ENCODE measurements around the gene PSMD4.
A peak's percentile ranks its signal among the peaks of the same experiment; 100 is the strongest.
"Not testable (repeated sequence)": the region's sequence is repeated elsewhere in the genome, so short reads cannot be mapped to it uniquely, and the experiment has no call there.

PSMD4 gene

DNA sequence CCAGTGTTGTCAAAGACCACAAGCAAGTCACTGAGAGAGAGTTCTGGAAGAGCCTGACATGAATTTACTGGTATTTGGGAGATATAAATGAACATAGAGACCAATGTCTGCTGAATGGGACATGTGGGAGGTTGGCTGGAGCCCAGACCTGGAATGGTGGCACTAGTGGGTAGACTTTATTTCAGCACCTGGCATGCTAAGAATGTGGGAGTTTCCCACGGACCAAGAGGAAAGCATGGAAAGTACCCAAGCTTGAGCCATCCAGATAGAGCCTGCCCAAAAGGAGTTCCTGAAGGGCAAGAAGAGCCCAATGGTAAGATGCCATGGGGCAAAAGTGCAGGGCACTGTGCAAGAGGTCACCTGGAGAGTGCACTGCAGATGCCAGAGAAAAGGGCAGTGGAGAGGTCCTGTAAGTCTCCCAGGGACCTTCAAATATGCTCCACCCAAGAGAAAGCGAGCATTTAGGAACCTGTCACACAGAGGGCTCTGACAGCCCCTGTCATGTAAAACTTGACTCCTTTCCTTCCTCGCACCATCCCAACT, 19.5 kb downstream of the PSMD4 start:
- DNase-seq (ENCODE audit: low spot score) = no peak

DNA sequence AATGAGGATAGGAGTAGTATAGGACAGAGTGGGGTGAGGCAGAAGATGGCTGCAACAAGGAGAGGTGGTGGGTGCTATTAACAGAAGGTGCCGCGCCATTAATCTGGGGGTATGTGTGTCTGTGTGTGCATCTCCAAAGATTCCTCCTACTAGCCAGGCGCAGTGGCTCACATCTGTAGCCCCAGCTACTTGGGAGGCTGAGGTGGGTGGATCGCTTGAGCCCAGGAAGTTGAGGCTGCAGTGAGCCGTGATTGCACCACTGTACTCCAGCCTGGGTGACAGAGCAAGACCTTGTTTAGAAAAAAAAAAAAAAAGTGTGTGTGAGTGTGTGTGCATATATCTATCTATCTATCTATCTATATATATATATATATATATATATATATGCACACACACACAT, 20.8 kb downstream of the PSMD4 start:
- not testable (repeated sequence) for DNase-seq (ENCODE audit: low spot score)

DNA sequence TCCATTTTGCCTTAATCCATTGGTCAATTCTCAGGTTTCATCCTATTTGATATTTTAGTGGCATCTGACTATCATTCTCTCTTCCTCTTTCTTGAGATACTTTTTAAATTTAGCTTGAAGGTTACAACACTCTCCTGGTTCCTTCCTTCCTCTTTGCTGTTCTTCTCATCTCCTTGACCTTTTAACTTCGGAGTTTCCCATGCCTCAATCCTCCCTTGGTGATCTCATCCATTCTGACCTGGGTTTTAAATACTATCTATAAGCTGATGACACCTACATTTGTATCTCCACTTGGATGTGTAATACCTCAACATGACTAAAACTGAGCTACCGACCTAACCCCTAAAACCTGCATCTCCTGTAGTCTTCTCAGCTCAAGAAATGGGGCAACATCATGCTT, 22.7 kb downstream of the PSMD4 start:
- no peak for DNase-seq (ENCODE audit: low spot score)

DNA sequence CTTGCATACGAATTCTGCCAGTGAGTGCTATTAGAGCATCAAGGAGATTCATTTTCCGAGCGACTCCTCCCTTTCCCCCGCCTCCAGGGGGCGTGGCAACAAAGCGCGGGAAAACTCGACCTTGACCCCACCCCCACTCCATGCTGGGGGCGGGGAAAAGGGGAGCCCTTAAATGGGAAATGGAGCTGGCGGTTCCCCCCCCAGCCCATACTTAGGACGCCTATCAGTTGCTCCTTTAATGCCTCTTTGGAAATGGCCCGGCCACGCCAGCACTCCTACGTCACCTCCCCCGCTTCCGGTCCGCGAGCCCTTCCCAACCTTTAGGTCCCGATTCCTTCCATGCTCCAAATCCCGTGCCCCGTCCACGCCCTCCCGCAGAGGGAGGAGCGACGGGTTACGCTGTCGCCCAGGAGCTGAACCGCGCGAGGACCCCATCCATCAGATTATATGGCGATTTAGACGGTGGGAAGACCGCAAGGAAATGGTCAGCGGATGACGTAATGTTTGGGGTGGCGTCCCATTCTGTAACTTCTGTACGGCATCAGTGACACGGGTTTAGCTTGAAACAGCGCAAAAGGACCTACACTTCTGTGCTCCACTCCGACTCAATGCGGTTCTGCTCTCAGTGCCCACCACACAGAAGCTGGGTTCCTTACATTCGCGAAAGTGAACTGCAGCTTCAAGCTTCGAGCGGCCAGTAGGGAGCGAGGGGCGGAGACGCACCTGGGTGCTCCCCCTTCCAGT, 26.9 kb downstream of the PSMD4 start:
- DNase-seq (ENCODE audit: low spot score) = peak; percentile 96

DNA sequence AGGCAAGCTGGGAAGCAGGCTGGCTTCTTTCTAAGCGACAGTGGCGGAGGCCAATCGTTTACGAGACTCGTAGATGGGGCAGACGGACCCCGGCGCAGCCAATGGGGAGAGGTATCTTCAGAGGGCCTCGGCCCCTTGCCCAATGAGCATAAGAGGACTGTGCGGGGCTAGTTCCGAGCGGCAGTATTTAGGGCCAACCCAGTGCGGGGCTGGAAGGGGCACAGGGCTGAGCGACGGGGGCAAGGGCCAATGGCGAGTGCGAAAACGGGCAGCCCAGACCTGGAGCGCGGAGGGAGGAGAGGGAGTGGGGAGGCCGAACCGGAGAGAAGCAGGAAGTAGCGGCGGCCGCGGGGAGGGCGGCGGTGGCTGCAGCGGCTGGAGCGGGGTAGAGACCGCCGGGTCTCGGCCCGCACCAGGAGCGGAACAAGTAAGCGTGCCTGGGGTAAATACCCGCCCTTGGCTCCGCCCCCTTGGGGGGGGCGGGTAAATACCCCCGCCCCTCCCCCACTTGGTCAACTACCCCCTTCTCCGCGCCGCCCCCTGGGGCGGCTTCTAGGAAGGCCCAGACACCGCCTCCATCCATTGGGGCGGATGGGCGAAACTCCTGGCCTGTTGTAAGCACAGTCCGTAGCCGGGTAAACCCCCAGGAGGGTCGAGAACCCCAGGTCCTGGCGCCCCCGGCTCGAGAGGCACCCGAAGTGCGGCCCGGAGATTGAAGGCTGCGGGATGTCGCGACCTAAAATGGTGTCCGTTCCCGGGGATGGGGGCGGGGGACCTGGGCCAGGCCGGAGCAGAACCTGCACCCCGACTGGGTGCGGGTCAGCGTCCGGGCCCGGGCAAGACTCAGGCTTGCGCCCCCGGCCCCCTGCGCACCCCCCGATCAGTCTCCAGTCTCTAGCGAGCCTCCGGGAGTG, 27.7 kb downstream of the PSMD4 start, which contains the start of gene ZNF687:
Gene ZNF687, plus strand, starts transcription at position 331 of the 914 bp plus-strand sequence. CDS start 3,993 bp downstream, outside the sequence.
- peak; percentile 100 for DNase-seq (ENCODE audit: low spot score)

DNA sequence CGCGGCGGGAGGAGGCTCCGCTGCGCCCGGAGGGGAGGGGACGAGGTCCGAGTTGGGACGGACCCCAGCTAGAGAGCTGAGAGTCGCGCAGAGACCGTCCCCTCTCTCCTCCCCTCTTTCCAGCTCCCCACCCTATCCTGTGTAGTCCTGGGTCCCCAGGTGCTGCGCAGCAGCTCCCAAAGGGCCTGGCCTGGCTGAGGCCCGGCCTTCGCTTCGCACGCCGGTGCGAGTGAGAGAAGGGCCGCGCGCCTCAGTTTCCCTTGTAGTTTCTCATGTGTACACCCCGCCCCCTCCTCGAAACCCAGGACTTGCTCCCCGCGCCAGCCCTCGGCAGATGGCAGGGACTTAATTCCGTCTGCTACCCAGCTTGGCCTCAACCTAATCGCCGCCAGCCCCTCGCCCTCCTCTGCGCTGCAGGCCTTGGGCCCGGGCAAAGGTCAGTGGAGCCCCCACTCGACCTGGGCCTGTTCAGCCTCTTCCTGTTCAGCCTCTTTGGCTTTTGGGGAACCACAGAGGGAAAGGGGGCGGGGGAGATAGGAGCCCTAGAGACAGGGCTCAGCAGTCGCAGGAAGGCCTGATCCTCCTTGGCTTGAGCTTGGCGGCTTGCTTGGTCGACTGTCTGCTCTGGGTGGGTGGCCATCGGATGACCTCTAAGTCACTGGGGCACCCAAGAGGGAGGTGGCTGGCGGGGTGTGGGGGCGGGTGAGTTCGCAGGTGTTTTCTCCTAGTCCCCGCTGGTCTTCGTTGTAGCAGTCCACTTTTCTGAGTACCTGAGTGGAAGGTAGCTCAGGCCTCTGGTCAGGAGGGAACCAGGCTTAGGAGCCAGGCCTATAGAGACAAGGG, 28.6 kb downstream of the PSMD4 start:
- DNase-seq (ENCODE audit: low spot score) = peak; percentile 62

DNA sequence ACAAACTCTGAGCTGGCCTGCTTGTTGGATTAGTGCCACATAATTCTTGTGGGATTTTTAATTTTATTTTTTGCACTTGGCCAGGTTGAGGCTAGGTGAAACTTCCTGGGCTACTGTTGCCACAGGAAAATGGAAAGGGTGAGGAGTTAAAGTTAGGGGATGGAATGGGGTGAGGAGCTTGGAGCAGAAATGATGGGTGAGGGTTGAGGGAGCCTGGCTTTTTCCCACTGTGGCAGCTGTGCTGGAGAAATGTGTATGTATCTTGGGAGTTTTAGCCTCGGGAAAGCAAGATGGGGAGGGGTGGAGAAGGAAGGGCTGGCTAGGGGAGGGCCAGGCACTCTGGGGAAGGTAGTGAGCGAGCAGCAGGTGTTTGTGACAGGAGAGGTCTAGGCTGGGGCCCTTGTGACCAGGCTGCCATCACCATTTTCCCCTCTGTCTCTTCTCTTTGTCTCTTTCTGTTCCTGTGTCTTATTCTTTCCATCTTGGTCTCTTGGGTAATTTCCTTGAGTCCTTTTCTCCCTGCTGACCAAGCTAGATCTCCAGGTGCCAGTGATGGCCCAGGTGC, 29.6 kb downstream of the PSMD4 start:
- no peak for DNase-seq (ENCODE audit: low spot score)

DNA sequence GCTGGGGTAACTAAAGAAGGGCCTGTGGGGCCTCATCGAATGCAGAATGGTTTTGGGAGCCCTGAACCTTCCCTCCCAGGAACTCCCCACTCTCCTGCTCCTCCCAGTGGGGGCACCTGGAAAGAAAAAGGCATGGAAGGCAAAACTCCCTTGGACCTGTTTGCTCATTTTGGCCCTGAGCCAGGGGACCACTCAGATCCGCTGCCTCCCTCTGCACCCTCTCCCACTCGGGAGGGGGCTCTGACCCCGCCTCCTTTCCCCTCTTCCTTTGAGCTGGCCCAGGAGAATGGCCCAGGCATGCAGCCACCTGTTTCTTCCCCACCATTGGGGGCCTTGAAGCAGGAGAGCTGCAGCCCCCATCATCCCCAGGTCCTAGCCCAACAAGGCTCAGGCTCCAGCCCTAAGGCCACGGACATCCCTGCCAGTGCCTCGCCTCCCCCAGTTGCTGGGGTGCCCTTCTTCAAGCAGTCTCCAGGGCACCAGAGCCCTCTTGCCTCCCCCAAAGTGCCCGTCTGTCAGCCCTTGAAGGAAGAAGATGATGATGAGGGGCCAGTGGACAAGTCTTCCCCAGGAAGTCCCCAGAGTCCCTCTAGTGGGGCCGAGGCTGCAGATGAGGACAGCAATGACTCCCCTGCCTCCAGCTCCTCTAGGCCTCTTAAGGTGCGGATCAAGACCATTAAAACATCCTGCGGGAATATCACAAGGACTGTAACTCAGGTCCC, 32.2 kb downstream of the PSMD4 start:
- DNase-seq (ENCODE audit: low spot score) = no peak

DNA sequence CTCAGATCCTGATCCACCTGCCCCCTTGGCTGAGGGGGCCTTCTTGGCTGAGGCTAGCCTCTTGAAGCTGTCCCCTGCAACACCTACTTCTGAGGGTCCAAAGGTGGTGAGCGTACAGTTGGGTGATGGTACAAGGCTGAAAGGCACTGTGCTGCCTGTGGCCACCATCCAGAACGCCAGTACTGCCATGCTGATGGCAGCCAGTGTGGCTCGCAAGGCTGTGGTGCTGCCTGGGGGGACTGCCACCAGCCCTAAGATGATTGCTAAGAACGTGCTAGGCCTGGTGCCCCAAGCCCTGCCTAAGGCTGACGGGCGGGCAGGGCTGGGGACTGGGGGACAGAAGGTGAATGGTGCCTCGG, 32.8 kb downstream of the PSMD4 start:
- no peak for DNase-seq (ENCODE audit: low spot score)

DNA sequence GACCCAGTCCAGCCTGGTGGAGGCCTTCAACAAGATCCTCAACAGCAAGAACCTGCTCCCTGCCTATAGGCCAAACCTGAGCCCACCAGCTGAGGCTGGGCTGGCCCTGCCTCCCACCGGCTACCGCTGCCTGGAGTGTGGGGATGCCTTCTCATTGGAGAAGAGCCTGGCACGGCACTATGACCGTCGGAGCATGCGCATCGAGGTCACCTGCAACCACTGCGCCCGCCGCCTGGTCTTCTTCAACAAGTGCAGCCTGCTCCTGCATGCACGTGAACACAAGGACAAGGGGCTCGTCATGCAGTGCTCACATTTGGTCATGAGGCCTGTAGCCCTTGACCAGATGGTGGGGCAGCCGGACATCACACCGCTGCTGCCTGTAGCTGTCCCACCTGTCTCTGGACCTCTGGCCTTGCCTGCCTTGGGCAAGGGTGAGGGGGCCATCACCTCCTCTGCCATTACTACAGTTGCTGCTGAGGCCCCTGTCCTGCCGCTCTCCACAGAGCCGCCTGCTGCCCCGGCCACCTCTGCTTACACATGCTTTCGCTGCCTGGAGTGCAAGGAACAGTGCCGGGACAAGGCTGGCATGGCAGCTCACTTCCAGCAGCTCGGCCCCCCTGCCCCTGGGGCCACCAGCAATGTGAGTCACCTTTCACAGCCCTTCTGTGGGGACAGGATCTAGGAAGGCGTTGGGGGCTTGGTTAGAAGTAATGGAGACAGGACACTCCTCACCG, 33.4 kb downstream of the PSMD4 start:
- no peak for DNase-seq (ENCODE audit: low spot score)

DNA sequence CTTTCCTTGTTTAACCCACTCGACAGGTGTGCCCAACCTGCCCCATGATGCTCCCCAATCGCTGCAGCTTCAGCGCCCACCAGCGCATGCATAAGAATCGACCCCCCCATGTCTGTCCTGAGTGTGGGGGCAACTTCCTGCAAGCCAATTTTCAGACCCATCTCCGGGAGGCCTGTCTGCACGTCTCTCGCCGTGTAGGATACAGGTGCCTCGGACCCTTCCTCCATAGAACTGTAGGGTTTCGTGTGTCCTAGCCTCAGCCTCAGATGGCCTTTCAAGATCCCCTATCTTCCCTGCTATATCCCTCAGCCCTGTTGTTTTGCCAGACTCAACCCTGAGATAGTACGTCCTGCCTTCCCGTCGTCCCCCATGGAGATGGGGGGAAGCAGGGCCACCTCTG, 34.0 kb downstream of the PSMD4 start:
- DNase-seq (ENCODE audit: low spot score) = no peak

DNA sequence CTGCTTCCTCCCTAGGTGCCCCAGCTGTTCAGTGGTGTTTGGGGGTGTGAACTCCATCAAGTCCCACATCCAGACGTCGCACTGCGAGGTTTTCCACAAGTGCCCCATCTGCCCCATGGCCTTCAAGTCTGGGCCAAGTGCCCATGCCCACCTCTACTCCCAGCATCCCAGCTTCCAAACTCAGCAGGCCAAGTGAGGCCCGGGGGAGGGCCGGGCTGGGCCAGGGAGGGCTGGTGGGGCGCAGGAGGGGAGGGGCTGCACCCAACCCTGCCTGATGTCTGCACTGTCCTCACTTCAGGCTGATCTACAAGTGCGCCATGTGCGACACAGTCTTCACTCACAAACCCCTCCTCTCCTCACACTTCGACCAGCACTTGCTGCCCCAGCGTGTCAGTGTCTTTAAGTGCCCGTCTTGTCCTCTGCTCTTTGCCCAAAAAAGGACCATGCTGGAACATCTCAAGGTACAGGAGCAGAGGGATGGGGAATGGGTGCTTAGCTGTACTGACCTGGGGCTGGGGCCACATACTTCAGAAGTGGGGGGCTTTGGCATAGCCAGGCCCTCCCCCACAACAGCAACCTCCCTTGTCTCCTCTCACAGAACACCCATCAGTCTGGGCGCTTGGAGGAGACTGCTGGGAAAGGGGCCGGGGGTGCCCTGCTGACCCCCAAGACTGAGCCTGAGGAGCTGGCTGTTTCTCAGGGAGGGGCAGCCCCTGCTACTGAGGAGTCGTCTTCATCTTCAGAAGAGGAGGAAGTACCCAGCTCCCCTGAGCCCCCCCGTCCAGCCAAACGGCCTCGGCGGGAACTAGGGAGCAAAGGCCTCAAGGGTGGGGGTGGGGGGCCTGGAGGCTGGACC, 34.8 kb downstream of the PSMD4 start:
- DNase-seq (ENCODE audit: low spot score) = no peak

DNA sequence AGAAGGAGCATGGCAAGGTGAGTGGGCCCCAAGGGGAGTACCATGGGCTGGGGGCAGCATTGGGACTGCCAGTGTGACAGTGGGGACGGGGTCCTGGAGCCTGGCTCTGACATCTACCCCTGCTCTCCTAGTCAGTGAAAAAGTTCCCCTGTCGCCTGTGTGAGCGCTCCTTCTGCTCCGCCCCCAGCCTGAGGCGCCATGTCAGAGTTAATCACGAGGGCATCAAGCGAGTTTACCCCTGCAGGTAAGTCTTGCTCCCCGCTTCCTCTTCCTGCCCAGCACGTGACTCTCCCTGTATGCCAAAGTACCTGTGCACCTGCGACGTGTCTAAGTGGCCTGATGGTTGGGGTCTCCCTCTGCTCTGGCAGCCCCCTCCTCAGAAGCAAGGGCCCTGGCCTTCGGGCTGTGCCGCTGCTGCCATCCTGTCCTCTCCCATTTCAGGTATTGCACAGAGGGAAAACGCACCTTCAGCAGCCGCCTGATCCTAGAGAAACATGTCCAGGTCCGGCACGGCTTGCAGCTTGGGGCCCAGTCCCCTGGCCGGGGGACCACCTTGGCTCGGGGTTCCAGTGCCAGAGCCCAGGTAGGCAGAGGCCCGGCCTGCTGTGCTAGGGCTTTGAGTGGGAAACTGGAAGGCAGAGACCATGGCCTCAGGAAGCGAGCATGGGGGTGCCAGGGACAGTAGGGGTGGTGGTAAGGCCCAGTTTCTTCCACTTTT, 35.6 kb downstream of the PSMD4 start:
- DNase-seq (ENCODE audit: low spot score) = no peak

DNA sequence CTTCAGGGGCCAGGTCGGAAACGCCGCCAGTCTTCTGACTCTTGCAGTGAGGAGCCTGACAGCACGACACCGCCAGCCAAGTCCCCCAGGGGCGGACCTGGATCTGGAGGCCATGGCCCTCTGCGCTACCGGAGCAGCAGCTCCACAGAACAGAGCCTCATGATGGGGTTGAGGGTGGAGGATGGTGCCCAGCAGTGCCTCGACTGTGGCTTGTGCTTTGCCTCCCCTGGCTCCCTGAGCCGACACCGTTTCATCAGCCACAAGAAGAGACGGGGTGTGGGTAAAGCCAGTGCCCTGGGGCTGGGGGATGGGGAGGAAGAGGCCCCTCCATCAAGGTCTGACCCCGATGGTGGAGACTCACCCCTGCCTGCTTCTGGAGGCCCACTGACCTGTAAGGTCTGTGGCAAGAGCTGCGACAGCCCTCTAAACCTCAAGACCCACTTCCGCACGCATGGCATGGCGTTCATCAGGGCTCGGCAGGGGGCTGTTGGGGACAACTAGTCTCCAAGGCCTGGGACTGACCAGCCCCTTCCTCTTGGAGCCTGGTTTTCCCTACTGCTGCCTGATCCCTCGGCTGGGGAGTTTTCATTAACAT, 36.3 kb downstream of the PSMD4 start:
- no peak for DNase-seq (ENCODE audit: low spot score)

DNA sequence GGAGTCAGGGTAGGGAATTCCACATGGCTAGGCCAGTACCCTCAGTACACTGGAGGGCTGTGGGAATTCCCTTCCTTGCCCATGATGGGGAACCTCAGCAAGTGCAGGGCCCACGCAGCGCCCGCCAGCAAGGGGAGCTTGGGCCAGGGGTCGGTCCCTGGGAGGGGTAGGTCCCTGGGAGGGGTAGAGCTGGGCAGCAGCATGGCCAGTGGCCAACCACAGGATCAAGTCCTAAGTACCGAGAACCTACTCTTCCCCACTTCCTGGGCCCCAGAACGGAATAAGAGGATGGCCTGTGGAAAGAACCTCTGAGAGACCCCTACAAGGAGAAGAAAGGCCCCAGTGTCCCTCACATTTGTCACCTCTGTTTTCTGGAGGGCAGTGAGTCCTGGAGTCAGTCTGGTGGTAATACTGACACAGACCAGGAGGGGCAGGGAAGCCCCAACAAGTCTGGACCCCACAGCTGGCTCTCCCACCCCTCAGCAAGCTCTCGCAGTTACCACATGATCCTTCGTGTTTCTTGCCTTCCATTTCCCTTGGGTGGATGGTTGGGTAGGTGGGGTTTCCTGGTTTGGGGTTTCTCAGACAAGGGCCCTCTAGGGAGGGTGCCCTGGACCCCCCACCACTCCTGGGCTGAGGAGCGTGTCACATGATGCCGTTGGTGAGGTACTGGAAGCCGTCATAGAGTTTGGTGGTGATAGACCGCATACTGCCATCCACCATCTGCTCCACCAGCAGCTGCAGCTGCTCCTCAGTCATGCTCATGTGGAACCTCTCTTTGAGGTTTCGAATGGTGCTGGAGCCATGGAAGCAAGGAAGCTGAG, 37.9 kb downstream of the PSMD4 start:
- no peak for DNase-seq (ENCODE audit: low spot score)

DNA sequence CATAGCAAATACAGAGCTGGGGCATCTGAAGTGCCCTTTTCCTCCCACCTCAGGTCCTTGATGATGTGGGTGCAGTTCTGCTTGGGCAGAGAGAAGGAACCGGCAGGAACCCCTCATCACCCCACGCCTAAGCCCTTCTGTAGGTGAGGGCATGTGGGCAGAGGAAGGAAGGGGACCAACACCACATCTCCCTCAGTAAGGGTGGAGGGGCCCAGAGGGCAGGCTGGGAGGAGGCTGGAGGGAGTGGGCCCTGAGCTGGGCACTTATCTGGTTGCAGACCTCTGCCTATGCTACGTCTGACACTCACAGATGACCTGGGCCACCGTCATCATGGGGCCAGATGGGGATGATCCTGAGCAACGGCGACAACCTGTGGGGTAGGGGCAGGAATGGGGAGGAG, 38.6 kb downstream of the PSMD4 start:
- DNase-seq (ENCODE audit: low spot score) = no peak

DNA sequence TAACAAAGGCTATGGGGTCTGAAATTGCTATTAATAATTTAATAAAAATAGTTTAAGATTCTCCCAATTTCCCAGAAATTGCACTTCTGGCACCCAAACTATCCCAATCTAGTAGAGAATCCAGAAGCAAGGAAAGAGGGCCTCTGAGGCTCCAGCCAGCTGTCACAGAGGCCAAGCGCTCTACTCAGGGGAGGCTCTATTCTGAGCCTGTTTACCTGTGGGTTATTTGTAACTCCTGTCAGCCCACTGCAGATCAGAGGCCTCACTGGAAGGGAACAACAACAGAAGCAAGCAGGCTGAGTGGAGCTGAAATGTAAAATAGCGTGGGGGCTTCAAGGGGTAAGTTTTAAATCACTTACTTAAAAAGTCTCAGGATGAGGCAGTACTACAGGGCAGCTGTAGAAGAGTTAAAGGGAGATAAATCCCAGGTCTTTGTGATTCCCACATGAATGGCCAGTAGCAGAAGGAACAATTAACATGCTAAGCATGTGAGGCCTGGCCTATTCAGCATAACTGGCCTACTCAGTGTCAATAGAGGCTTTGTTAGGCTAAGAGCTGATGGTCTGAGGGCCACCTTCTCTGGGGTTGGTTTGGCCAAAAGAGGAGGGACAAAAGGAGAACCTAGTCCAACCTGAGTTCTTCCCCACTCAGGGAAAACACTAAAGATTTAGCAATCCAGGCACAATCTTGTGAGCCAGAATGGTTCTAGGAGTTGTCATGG, 40.4 kb downstream of the PSMD4 start:
- DNase-seq (ENCODE audit: low spot score) = no peak
